ENCODE measurements around the gene FAM184A. TPM values are rescaled to one million over a fixed set of nuclear protein-coding genes. Genes with fewer than 3 reads are reported as not detected.

Gene FAM184A
- total and polyA plus RNA-seq, 2 of the 8 experiments (the other 6 are each of a cell fraction or from before 2014, with no cell fraction given) = 6.3 to 11.3 TPM

DNA sequence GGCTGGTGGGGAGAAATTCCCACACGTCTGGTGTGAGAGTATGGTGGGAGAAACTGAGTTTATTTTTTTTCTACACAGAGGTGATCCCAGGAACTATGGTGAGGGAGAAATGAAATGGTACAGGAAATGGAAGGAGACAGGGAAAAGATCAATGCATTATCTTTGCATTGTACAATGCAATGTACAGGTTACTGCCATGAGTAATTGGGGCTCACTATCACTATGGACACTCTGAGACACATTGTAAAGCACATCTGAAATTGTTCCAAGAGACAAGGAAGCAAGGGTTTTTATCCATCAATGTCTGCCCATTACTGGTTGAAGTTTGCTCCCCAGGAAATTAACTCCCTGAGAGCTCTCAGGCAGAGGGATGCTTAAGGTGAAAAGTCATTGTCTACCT lies 21.7 kb upstream of the FAM184A start:
- no peaks in the 10 kb centered on the region for H4K20me1 ChIP-seq (replicated peaks in 1 of 2; ENCODE audit: control insufficient read depth in 1 of 2, insufficient read depth in 2 of 2, low read length in 2 of 2)
- no peak overlapping the region for H2BK15ac ChIP-seq (ENCODE audit: low read length)
- H3K79me2 ChIP-seq (ENCODE audit: control insufficient read depth in 1 of 2, insufficient read depth in 2 of 2, low read length in 2 of 2) = no peaks in the 10 kb centered on the region
- H3K4me1 ChIP-seq (replicated peaks in 1 of 4; ENCODE audit: control insufficient read depth in 3 of 4, insufficient read depth in 4 of 4, low read length in 3 of 4) = no peaks in the 10 kb centered on the region
- H3K36me3 ChIP-seq (ENCODE audit: control insufficient read depth in 2 of 4, insufficient read depth in 4 of 4, low read length in 3 of 4) = no peaks in the 10 kb centered on the region
- H2BK120ac ChIP-seq (replicated peaks; ENCODE audit: low read depth, low read length) = no peak overlapping the region
- no peak overlapping the region for H3K4me2 ChIP-seq (ENCODE audit: insufficient read depth in 1 of 2, low read depth in 2 of 2, low read length in 2 of 2)
- no peak overlapping the region for H4K5ac ChIP-seq (ENCODE audit: insufficient read length, low read depth, low read length)
- H3K27ac ChIP-seq (ENCODE audit: low read depth, low read length) = no peak overlapping the region
- H2AFZ ChIP-seq (ENCODE audit: low read length) = no peak overlapping the region
- H3K79me1 ChIP-seq (ENCODE audit: low read depth, low read length) = no peaks in the 10 kb centered on the region
- no peaks in the 10 kb centered on the region for H3K23me2 ChIP-seq (ENCODE audit: low read depth, low read length)
- H3K4me3 ChIP-seq (ENCODE audit: extremely low read depth in 1 of 4, insufficient read depth in 2 of 4, low read depth in 3 of 4, low read length in 4 of 4) = no peak overlapping the region
- DNase-seq (ENCODE audit: low read depth in 1 of 2, low spot score in 2 of 2) (no peak), FAIRE-seq (no peak)
- H3K27me3 ChIP-seq (replicated peaks in 1 of 4; ENCODE audit: control insufficient read depth in 3 of 4, extremely low read depth in 1 of 4, insufficient read depth in 3 of 4, low read length in 3 of 4) = no peaks in the 10 kb centered on the region
- no peak overlapping the region for H3K56ac ChIP-seq (replicated peaks; ENCODE audit: insufficient read length, low read depth, low read length)
- H4K91ac ChIP-seq (replicated peaks; ENCODE audit: insufficient read length, low read length) = no peak overlapping the region
- H3K9me3 ChIP-seq (ENCODE audit: insufficient read depth in 2 of 2, low read depth in 1 of 2, low read length in 1 of 2) = no peaks in the 10 kb centered on the region
- H4K8ac ChIP-seq (ENCODE audit: extremely low read depth, insufficient read depth, low read length) = no peak overlapping the region
- no peak overlapping the region for H2AK5ac ChIP-seq (ENCODE audit: low read depth, low read length)
- POLR2A ChIA-PET (ENCODE audit: partially characterized antibody) = no interaction called here
- H3K23ac ChIP-seq (ENCODE audit: insufficient read length) = no peak overlapping the region
- no peak overlapping the region for H3K14ac ChIP-seq (ENCODE audit: insufficient read length)
- H2BK20ac ChIP-seq (ENCODE audit: low read length) = no peak overlapping the region
- no peak overlapping the region for H3K9ac ChIP-seq (replicated peaks in 1 of 4; ENCODE audit: extremely low read depth in 1 of 4, low read depth in 3 of 4, low read length in 3 of 4)
- H2BK5ac ChIP-seq (ENCODE audit: low read depth, low read length) = no peak overlapping the region
- CTCF ChIA-PET (ENCODE audit: partially characterized antibody) = interaction anchor here (0.7 to 4.2 kb wide), 4 partner anchors 10 to 171 kb away, joined by 3 to 21 read pairs (median 4); no protein-coding TSS in a partner anchor
- whole genome bisulfite sequencing, 2 experiments (ENCODE audit: extremely low coverage in 1 of 2, insufficient coverage in 1 of 2, insufficient read length in 1 of 2, insufficient replicate concordance in 2 of 2, low coverage in 1 of 2, low lambda C conversion rate in 2 of 2, missing lambda C conversion rate in 1 of 2) = 94% methylated on average over 1 of the region's 1 CpG; no CpG with 5 or more reads in 1 of the 2 experiments
- no peak overlapping the region for H3K18ac ChIP-seq (ENCODE audit: extremely low read depth, low read length)
- H3K4ac ChIP-seq (replicated peaks; ENCODE audit: insufficient read length, low read depth, low read length) = no peak overlapping the region
- H2BK12ac ChIP-seq (ENCODE audit: low read depth, low read length) = no peak overlapping the region
- no peak for TF ChIP-seq SRF (IDR thresholded peaks at IDR 0.05; ENCODE audit: low read depth, low read length)
- TF ChIP-seq MAFK (IDR thresholded peaks at IDR 0.05; ENCODE audit: low read depth, low read length) = no peak
- no peak for TF ChIP-seq JUND (IDR thresholded peaks at IDR 0.05; ENCODE audit: low read length)
- TF ChIP-seq SUZ12 (IDR thresholded peaks at IDR 0.05; ENCODE audit: low read length) = no peak
- no peak for TF ChIP-seq KDM1A (IDR thresholded peaks at IDR 0.05; ENCODE audit: borderline replicate concordance, low read length)
- TF ChIP-seq SP1 (IDR thresholded peaks at IDR 0.05; ENCODE audit: low read depth, low read length) = no peak
- TF ChIP-seq SAP30 (IDR thresholded peaks at IDR 0.05; ENCODE audit: insufficient read depth, insufficient replicate concordance, low read length) = no peak
- TF ChIP-seq ZNF274 (IDR thresholded peaks at IDR 0.05; ENCODE audit: borderline replicate concordance, extremely low read depth, low read length) = no peak
- no peak for TF ChIP-seq TAF7 (optimal IDR thresholded peaks at IDR 0.05; ENCODE audit: borderline replicate concordance, low read depth, low read length)
- no peak for TF ChIP-seq FOSL1 (IDR thresholded peaks at IDR 0.05; ENCODE audit: insufficient read depth, low read depth, low read length)
- no peak for TF ChIP-seq PHF8 (conservative IDR thresholded peaks at IDR 0.05; ENCODE audit: low read depth, low read length)
- TF ChIP-seq CHD2 (IDR thresholded peaks at IDR 0.05; ENCODE audit: low read length) = no peak
- no peak for TF ChIP-seq NRF1 (IDR thresholded peaks at IDR 0.05; ENCODE audit: low read depth, low read length)
- no peak for TF ChIP-seq EP300 (IDR thresholded peaks at IDR 0.05; ENCODE audit: borderline replicate concordance in 1 of 2, low read depth in 2 of 2, low read length in 2 of 2)
- TF ChIP-seq TBP (IDR thresholded peaks at IDR 0.05; ENCODE audit: low read depth, low read length) = no peak
